HG02938 (cell line): ENCODE data around the gene TMEM119.
"Not testable (repeated sequence)": the region's sequence is repeated elsewhere in the genome, so short reads cannot be mapped to it uniquely, and the experiment has no call there.

Experiments used
- ATAC-seq: cut with Tn5 transposase; IDR thresholded peaks from one replicate; pipeline ENCODE4 v1.9.1; 2021; ENCODE audit warnings: mild to moderate bottlenecking, moderate library complexity; ENCODE audit not compliant: unreplicated experiment

Gene TMEM119

GRCh38 chr12:108602976-108603704, 5.3 kb upstream of the TMEM119 start:
- ATAC-seq: no peak

- ATAC-seq: no peak
These were observed 4.4 kb upstream of the TMEM119 start for GRCh38 chr12:108602209-108602705.

DNA sequence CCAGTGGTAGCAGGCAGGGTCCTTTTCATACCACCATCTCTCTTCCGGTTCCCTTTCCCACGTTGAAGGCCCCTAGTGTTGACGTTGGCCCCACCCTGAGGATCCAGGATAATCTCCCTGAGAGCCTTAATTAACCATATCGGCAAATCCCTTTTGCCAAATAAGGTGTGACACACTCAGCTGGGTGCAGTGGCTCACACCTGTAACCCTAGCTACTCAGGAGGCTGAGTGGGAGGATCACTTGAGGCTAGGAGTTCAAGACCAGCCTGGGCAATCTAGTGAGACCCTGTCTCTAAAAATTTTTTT, 2.8 kb upstream of the TMEM119 start:
- no peak for ATAC-seq

DNA sequence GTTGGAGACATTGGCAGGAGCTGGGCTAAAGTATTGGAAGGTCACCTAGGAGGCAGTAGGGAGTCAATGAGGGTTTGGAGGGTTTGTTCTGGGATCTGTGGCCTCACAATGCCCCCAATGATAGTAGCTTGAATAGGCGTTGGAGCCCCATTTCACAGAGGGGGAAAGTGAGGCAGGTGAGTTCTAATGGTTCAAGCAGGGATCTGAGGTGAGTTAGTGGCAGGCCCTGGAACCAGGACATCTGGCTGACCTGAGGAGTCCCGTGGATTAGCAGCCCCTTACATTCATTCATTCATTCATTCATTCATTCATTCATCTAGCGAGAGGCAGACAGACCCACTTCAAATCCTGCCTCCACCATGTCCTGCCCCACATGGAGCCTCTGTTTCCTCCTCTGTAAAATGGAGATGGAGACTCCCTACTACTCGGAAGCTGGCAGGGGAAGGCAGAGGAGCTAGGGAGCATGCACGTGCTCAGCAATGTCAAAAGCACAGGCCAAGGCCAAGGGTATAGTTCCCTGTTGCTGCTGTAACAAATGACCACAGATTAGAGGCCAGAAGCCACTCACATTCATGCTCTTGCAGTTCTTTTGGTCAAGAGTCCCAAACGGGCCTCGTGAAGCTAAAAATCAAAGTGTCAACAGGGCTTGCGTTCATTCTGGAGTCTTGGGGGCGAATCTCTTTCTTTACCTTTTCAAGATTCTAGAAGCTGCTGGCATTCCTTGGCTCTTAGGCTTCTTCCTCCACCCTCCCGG, 2.2 kb upstream of the TMEM119 start:
- no peak for ATAC-seq

- ATAC-seq: no peak
These were observed 1.7 kb upstream of the TMEM119 start for GRCh38 chr12:108599541-108599940.

DNA sequence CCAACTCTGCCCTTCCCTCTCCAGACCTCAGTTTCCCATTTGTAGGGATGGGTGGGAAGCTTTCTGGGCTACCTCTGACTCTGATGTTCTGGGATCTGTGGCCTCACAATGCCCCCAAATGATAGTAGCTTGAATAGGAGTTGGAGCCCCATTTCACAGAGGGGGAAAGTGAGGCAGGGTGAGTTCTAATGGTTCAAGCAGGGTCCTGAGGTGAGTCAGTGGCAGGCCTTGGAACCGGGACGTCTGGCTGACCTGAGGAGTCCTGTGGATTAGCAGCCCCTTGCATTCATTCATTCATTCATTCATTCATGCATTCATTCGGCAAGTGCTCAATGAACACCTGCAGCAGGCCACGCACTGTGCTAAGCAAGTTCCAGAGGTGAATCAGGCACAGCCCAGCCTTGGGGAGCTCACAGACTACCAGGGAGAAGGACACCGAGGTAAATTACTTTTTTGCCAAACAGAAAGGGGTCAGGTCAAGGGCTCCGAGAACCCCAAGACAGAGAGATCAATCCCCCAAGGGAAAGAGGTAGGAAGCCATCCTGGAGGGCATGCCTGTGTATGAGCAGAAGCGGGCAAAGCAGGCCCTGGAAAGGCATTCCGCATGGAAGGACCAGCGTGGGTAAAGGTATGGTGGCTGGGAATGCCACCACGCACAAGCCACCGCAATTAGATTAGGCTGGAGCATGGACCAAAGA, 818 bp upstream of the TMEM119 start:
- no peak for ATAC-seq

DNA sequence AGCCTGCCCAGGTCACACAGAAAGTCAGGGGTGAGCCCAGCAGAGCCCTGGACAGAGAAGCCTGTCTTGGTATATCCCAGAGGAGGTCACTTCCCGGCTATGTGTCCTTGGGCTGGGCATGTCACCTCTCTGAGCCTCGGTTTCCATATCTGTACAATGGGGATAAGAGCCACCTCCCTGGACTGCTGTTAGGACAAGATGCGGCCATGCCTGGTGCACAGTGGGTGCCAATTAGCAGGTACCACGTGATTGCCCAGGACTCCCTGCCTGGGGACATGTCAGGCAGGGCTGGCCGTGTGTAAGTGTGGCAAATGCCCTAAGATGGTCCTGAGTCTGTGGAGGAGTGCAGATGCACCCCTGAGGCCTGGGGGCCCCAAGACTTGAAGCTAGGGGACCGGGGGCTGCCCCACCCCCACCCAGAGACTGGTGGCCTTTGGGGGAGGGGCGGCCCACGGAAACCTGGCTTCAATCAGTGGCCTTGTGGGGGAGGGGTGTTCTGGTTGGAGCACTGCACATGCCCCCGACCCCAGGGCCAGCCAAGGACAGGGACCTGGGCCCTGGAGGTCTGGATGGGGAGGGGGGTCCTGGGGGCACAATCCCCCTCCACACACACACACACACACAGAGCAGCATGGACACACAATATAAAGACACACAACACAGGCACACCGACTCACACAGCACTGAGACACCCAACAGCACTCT, 878 bp downstream of the TMEM119 start:
- no peak for ATAC-seq

- no peak for ATAC-seq
These were observed 1.9 kb downstream of the TMEM119 start for GRCh38 chr12:108595711-108596647.

DNA sequence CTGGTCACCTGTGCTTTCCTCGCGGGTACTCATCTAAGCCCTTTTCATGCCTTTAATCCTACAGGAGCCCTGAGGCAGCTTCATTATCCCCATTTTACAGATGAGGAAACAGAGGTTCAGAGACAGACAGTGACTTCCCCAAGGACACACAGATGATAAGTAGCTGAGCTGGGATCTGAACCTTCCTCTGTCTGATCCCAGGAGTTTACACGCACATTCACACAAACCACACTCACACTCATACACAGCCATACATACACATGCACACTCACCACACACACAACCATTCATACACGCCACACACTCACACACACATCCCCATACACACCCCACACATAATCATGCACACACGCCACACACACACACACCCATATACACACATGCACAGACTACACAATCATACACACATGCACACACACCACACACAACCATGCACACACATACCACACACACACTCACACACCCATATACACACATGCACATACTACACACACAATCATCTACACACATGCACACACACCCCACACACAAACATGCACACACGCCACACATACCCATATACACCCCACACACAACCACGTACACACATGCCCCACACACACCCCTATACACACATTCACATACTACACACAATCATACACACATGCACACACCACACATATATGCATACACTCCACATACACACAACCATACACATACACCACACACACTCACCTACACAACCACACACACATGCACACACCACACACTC, 2.7 kb downstream of the TMEM119 start:
- ATAC-seq: no peak

DNA sequence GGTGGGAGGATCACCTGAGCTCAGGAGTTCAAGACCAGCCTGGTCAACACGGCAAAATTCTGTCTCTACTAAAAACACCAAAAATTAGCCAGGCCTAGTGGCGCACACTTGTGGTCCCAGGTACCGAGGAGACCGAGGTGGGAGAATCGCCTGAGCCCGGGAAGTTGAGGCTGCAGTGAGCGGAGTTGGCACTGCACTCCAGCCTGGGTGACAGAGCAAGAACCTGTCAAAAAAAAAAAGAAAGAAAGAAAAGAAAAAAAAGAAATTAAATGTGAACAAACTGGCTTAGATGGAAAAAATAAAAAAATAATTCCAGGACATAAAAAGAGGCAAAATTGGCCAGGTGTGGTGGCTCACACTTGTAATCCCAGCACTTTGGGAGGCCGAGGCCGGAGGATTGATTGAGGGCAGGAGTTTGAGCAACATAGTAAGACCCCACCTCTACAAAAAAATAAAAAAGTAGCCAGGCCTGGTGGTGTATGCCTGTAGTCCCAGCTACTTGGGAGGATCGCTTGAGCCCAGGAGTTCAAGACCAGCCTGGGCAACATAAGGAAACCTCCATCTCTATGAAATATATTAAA, 3.5 kb downstream of the TMEM119 start:
- no peak for ATAC-seq

DNA sequence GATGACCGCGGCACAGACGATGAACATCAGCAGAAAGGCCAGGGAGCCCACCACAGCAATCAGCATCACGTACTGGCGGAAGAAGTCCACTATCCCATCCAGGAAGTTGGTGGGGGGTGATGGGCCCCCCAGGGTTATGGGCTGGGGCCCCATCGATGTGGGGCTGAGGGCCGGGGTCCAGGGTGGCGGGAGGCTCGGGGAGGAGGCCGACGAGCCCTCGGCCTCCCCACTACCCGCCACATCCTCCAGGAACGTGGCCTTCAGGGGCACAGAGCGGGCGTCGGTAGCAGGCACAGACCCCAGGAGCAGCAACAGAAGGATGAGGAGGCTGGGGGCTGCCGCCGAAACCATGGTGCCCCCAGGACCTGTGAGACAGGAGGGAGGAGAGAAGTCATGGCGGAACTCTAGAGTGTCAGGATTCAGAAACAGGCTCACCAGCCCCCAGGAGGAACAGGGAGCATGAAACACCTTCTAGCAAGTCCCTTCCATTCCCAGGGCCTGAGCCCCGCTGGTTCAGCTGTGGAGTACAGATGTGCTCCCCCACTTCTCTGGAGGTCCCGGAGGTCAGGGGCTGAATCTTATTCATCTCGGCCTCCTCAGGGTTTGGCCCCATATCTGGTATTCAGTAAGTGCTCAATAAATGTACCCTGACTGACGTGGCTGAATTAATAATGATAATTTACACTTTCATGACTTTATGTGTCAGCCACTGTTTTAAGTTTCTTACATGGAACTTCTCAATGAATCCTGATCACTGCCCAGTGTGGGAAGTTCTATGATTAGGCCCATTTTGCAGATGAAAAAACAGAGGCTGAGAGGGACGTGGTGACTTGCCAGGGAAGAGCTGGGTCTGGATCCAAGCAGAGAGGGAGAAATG, 5.6 kb downstream of the TMEM119 start:
- no peak for ATAC-seq

- no peak for ATAC-seq
These were observed 6.5 kb downstream of the TMEM119 start for GRCh38 chr12:108591267-108591980.

GRCh38 chr12:108590463-108590862, 7.4 kb downstream of the TMEM119 start:
- not testable (repeated sequence) for ATAC-seq

DNA sequence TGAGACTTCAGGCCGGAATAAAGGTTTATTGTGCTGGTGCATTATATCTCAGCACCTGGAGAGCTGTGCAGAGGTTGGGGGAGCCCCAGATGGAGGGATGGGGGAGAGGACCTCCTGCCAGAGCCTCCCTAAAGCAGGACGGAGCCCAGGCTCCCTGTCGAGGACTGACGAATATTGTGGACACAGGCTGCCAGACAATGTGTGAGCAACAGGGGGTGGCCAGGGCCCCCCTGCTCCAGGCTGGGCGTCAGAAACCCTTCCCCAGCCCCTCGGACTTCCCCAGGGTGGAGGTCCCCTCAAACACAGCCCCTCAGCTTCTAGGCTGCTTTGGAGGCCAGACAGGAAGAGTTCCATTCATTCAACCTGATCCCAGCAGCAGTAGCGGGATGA, 8.0 kb downstream of the TMEM119 start:
- ATAC-seq: no peak

DNA sequence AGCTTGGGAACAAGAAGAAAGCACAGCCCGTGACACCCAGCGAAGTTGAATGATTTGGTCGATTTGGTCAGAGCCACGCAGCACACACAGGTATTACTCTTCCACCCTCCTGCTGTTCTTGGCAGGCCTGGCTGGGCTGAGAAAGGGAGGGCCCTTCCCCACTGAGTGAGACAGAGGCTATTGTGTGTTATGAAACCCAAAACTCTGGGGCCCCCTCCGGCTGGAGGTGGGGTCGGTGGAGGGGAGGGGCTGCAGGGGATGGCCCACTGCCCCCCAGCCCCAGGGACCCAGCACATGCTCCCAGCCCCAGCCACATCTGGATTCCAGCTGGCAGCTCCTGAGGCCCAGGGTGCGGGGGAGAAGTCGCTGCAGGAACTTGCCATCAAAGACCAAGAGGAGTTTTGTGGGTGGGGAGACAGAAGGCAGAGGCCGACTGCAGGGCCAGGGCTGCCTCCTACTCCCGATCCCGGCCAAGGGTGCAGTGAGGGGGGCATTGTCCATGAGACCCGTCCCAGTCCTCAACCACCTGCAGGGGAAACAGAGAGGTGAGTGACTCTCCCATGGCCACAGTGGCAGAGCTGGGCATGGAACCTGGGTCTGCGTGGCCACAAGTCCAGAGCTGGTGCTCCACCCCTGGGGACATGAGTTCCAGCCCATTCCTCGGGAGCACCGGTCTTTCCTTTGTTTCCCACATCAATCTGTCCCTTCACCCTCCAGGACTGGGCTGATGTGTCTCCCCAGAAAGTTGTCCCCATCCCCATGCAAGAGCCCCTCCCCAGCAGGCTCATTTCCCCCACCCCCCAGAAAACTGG, 8.7 kb downstream of the TMEM119 start:
- no peak for ATAC-seq

DNA sequence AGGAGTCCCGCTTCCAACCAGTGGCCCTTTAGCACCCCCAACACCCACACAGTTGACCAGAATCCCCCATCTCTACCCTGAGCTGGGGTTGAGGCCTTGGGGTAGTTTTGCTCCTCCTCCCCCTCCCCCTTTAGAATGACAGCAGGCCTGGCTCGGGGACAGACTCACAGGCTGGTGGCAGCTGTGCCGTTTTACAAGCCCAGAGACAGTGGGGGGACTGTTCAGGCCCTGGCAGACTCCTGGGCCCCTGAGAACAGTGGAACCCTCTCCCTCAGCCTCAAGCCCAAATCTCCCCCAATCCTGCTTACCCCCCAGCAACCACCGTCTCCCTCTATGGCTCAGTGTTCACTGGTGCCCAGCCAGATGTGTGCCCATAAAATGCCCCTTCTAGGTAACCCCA, 10.1 kb downstream of the TMEM119 start:
- no peak for ATAC-seq

DNA sequence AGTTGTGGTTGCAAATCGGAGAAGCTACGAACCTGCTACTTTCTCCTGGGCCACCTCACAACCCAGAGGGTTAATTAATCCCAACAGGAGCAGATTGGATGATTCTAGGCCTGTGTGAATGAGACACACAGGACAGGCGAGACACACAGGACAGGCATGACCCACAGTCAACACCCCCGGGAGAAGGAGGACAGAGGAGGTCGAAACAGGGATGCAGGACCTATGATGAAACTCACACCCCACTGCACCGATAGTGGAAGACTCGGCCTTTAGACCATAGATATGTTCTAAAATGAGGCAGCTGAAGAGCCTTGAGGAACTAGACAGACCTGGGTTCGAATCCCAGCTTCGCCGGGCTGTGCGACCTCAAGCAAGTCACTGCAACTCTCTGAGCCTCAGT, 11.6 kb downstream of the TMEM119 start:
- ATAC-seq: no peak
